ENCODE measurements around the gene TMEM161A. TPM values are rescaled to one million over a fixed set of nuclear protein-coding genes. Genes with fewer than 3 reads are reported as not detected.

Gene TMEM161A
- total RNA-seq, 1 experiment from 2014 or later = 76.0 TPM

DNA sequence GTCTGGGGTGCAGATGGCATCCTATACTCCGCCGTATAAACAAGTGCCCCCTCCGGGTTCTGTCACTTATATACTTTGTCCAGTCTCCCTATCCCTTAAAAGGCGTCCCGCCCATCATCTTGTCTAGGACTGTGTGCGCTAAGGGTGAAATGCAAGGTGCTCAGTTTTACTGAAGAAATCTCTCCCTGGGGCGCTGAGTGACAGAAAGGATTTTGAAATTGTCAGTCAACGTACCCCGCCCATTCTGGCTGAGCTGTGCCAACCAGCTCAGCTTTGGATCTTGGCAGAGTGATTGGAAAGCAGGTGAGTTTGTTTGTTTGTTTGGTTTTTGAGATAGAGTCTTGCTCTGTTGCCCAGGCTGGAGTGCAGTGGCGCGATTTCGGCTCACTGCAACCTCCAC is 4.1 kb upstream of the TMEM161A start:
- H2AFZ ChIP-seq (ENCODE audit: low read depth, low read length, poor library complexity, severe bottlenecking) = no peak overlapping the region
- no peaks in the 10 kb centered on the region for H3K9me3 ChIP-seq (ENCODE audit: control insufficient read depth in 1 of 2, insufficient read depth in 1 of 2, low read depth in 1 of 2, low read length in 2 of 2)
- peaks cover 1 to 8% of the 10 kb centered on the region in 2 experiments; a peak in 3 of 4 replicates for H3K4me1 ChIP-seq (ENCODE audit: control insufficient read depth in 1 of 2, insufficient read depth in 2 of 2, low read length in 2 of 2)
- DNase-seq (ENCODE audit: low read depth, low spot score) (no peak), ATAC-seq (no peak)
- ChIA-PET CTCF (interaction anchor here (1.6 kb wide), 1 partner anchor 87 kb away, joined by 3 read pairs; no protein-coding TSS in a partner anchor), RAD21 (ENCODE audit: low non-redundant PET in 1 of 2, low total read pairs in 2 of 2, uncharacterized antibody in 2 of 2, unreplicated experiment in 2 of 2) (interaction anchor here in 1 of 2 experiments (1.1 kb wide), 1 partner anchor 88 kb away, joined by 3 read pairs; no protein-coding TSS in a partner anchor), POLR2A (no interaction called here)
- no TSS peak for BruUV-seq (replicated peaks)
- no peak overlapping the region for H3K27ac ChIP-seq (ENCODE audit: low read depth, low read length)
- peaks cover 9% of the 10 kb centered on the region for H3K79me2 ChIP-seq (ENCODE audit: insufficient read depth, low read length)
- no peaks in the 10 kb centered on the region for H3K9me2 ChIP-seq (ENCODE audit: insufficient read depth)
- H3K27me3 ChIP-seq (ENCODE audit: insufficient read depth, low read length) = no peaks in the 10 kb centered on the region
- no peaks in the 10 kb centered on the region for H4K20me1 ChIP-seq (ENCODE audit: insufficient read depth)
- H3K36me3 ChIP-seq (ENCODE audit: control insufficient read depth in 1 of 2, insufficient read depth in 2 of 2, low read length in 2 of 2) = no peaks in the 10 kb centered on the region
- TF ChIP-seq JUND (IDR thresholded peaks at IDR 0.05) (no peak), SP1 (IDR thresholded peaks at IDR 0.05; ENCODE audit: low read depth) (no peak), FOSL1 (IDR thresholded peaks at IDR 0.05; ENCODE audit: low read depth) (no peak), EGR1 (IDR thresholded peaks at IDR 0.05; ENCODE audit: low read depth) (no peak), RAD21 (IDR thresholded peaks at IDR 0.05; ENCODE audit: low read depth) (no peak), SIN3A (IDR thresholded peaks at IDR 0.05; ENCODE audit: low read depth) (no peak), MAX (IDR thresholded peaks at IDR 0.05) (no peak), CBX3 (IDR thresholded peaks at IDR 0.05; ENCODE audit: low read depth) (no peak), EZH2phosphoT487 (IDR thresholded peaks at IDR 0.05; ENCODE audit: borderline replicate concordance) (no peak), ELF1 (IDR thresholded peaks at IDR 0.05; ENCODE audit: borderline replicate concordance, low read depth) (no peak), ZNF274 (IDR thresholded peaks at IDR 0.05; ENCODE audit: low read depth, low read length) (no peak), CEBPB (IDR thresholded peaks at IDR 0.05; ENCODE audit: low read depth) (no peak), TCF7L2 (IDR thresholded peaks at IDR 0.05; ENCODE audit: borderline replicate concordance, extremely low read depth, insufficient read depth, insufficient read length) (no peak), SRF (IDR thresholded peaks at IDR 0.05; ENCODE audit: low read depth) (no peak)
- TF ChIP-seq, protein P1, sequence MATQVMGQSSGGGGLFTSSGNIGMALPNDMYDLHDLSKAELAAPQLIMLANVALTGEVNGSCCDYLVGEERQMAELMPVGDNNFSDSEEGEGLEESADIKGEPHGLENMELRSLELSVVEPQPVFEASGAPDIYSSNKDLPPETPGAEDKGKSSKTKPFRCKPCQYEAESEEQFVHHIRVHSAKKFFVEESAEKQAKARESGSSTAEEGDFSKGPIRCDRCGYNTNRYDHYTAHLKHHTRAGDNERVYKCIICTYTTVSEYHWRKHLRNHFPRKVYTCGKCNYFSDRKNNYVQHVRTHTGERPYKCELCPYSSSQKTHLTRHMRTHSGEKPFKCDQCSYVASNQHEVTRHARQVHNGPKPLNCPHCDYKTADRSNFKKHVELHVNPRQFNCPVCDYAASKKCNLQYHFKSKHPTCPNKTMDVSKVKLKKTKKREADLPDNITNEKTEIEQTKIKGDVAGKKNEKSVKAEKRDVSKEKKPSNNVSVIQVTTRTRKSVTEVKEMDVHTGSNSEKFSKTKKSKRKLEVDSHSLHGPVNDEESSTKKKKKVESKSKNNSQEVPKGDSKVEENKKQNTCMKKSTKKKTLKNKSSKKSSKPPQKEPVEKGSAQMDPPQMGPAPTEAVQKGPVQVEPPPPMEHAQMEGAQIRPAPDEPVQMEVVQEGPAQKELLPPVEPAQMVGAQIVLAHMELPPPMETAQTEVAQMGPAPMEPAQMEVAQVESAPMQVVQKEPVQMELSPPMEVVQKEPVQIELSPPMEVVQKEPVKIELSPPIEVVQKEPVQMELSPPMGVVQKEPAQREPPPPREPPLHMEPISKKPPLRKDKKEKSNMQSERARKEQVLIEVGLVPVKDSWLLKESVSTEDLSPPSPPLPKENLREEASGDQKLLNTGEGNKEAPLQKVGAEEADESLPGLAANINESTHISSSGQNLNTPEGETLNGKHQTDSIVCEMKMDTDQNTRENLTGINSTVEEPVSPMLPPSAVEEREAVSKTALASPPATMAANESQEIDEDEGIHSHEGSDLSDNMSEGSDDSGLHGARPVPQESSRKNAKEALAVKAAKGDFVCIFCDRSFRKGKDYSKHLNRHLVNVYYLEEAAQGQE (IDR thresholded peaks at IDR 0.05; ENCODE audit: low read depth) = no peak
- TF ChIP-seq, protein P2, sequence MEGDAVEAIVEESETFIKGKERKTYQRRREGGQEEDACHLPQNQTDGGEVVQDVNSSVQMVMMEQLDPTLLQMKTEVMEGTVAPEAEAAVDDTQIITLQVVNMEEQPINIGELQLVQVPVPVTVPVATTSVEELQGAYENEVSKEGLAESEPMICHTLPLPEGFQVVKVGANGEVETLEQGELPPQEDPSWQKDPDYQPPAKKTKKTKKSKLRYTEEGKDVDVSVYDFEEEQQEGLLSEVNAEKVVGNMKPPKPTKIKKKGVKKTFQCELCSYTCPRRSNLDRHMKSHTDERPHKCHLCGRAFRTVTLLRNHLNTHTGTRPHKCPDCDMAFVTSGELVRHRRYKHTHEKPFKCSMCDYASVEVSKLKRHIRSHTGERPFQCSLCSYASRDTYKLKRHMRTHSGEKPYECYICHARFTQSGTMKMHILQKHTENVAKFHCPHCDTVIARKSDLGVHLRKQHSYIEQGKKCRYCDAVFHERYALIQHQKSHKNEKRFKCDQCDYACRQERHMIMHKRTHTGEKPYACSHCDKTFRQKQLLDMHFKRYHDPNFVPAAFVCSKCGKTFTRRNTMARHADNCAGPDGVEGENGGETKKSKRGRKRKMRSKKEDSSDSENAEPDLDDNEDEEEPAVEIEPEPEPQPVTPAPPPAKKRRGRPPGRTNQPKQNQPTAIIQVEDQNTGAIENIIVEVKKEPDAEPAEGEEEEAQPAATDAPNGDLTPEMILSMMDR (IDR thresholded peaks at IDR 0.05 in 2 of 3, conservative IDR thresholded peaks at IDR 0.05 in 1 of 3; ENCODE audit: borderline replicate concordance in 1 of 3, insufficient read depth in 1 of 3, low read depth in 2 of 3, low read length in 2 of 3) = no peak
- no peak overlapping the region for H3K4me2 ChIP-seq (ENCODE audit: low read length)
- intact Hi-C loops (cut with micrococcal nuclease) = no loop called here
- no peak overlapping the region for H3K9ac ChIP-seq (ENCODE audit: low read length)
- H3K4me3 ChIP-seq (replicated peaks in 1 of 2; ENCODE audit: low read depth in 1 of 2, low read length in 2 of 2) = no peak overlapping the region
